ENCODE data around the gene OR11A1.
"Not testable (repeated sequence)": the region's sequence is repeated elsewhere in the genome, so short reads cannot be mapped to it uniquely, and the experiment has no call there.

OR11A1 gene

GRCh38 chr6:29447670-29448069 lies 9.2 kb downstream of the OR11A1 start:
- TF ChIP-seq POLR2A (IDR thresholded peaks at IDR 0.05; ENCODE audit: extremely low read depth, insufficient read length), result no peak
- no peak for TF ChIP-seq CTCF (IDR thresholded peaks at IDR 0.05; ENCODE audit: low read depth, low read length)
- no peak for TF ChIP-seq MYC (IDR thresholded peaks at IDR 0.05; ENCODE audit: low read depth, low read length)
- TF ChIP-seq MAX (IDR thresholded peaks at IDR 0.05; ENCODE audit: low read depth, low read length), result no peak
- DNase-seq (ENCODE audit: low read depth), result no peak
- no peak overlapping the region for H3K4me3 ChIP-seq (ENCODE audit: low read depth, low read length)

- not testable (repeated sequence) for DNase-seq (ENCODE audit: low read depth); H3K4me3 ChIP-seq (ENCODE audit: low read depth, low read length)
Observed at GRCh38 chr6:29444031-29444430, 12.8 kb downstream of the OR11A1 start.

- H3K4me3 ChIP-seq (ENCODE audit: low read depth, low read length), result no peak overlapping the region
- no peak for DNase-seq (ENCODE audit: low read depth)
- TF ChIP-seq MAX (IDR thresholded peaks at IDR 0.05; ENCODE audit: low read depth, low read length) (no peak), POLR2A (IDR thresholded peaks at IDR 0.05; ENCODE audit: extremely low read depth, insufficient read length) (no peak), CTCF (IDR thresholded peaks at IDR 0.05; ENCODE audit: low read depth, low read length) (no peak), MYC (IDR thresholded peaks at IDR 0.05; ENCODE audit: low read depth, low read length) (no peak)
Observed at GRCh38 chr6:29442719-29443118, 14.2 kb downstream of the OR11A1 start.

GRCh38 chr6:29439006-29439405 lies 17.9 kb downstream of the OR11A1 start, which contains the start of gene OR10C1:
Gene OR10C1 (plus strand): TSS chr6:29439306. CDS start chr6:29440016, 710 bp downstream.
- TF ChIP-seq MYC (IDR thresholded peaks at IDR 0.05; ENCODE audit: low read depth, low read length) (no peak), CTCF (IDR thresholded peaks at IDR 0.05; ENCODE audit: low read depth, low read length) (no peak), POLR2A (IDR thresholded peaks at IDR 0.05; ENCODE audit: extremely low read depth, insufficient read length) (no peak), MAX (IDR thresholded peaks at IDR 0.05; ENCODE audit: low read depth, low read length) (no peak)

GRCh38 chr6:29436730-29437129 lies 20.1 kb downstream of the OR11A1 start:
- not testable (repeated sequence) for DNase-seq (ENCODE audit: low read depth); H3K4me3 ChIP-seq (ENCODE audit: low read depth, low read length)

More at GRCh38 chr6:29439006-29439405, 17.9 kb downstream of the OR11A1 start, which contains the start of gene OR10C1:
- no peak within 1 kb of the TSS for H3K4me3 ChIP-seq (ENCODE audit: low read depth, low read length)
- no peak for DNase-seq (ENCODE audit: low read depth)

GRCh38 chr6:29426654-29427053 lies 30.2 kb downstream of the OR11A1 start:
- no peak overlapping the region for H3K4me3 ChIP-seq (ENCODE audit: low read depth, low read length)
- no peak for TF ChIP-seq CTCF (IDR thresholded peaks at IDR 0.05; ENCODE audit: low read depth, low read length)
- no peak for TF ChIP-seq POLR2A (IDR thresholded peaks at IDR 0.05; ENCODE audit: extremely low read depth, insufficient read length)
- no peak for TF ChIP-seq MAX (IDR thresholded peaks at IDR 0.05; ENCODE audit: low read depth, low read length)
- TF ChIP-seq MYC (IDR thresholded peaks at IDR 0.05; ENCODE audit: low read depth, low read length), result no peak
- peak; percentile 7 for DNase-seq (ENCODE audit: low read depth)

GRCh38 chr6:29425075-29425474 lies 31.8 kb downstream of the OR11A1 start:
- TF ChIP-seq CTCF (IDR thresholded peaks at IDR 0.05; ENCODE audit: low read depth, low read length) (no peak), POLR2A (IDR thresholded peaks at IDR 0.05; ENCODE audit: extremely low read depth, insufficient read length) (no peak), MYC (IDR thresholded peaks at IDR 0.05; ENCODE audit: low read depth, low read length) (no peak), MAX (IDR thresholded peaks at IDR 0.05; ENCODE audit: low read depth, low read length) (no peak)
- DNase-seq (ENCODE audit: low read depth), result no peak
- H3K4me3 ChIP-seq (ENCODE audit: low read depth, low read length), result no peak overlapping the region

Measured in NB4 (cell line).